ENCODE results near the gene DLK1. TPM values are rescaled to one million over a fixed set of nuclear protein-coding genes. Genes with fewer than 3 reads are reported as not detected.

The DLK1 gene
- polyA plus RNA-seq, 1 of the 3 experiments (the other 2 are of a cell fraction) = 1.7 TPM

GRCh38 chr14:100732766-100733100, 6.0 kb downstream of the DLK1 start (continued):
- no peak for TF ChIP-seq REST (IDR thresholded peaks at IDR 0.05; ENCODE audit: low read depth, low read length)
- no peak for TF ChIP-seq RXRA (IDR thresholded peaks at IDR 0.05; ENCODE audit: borderline replicate concordance, low read depth)
- TF ChIP-seq, protein P1, sequence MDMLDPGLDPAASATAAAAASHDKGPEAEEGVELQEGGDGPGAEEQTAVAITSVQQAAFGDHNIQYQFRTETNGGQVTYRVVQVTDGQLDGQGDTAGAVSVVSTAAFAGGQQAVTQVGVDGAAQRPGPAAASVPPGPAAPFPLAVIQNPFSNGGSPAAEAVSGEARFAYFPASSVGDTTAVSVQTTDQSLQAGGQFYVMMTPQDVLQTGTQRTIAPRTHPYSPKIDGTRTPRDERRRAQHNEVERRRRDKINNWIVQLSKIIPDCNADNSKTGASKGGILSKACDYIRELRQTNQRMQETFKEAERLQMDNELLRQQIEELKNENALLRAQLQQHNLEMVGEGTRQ (IDR thresholded peaks at IDR 0.05; ENCODE audit: borderline replicate concordance, low read depth, low read length) = no peak
- no peak for TF ChIP-seq MAX (IDR thresholded peaks at IDR 0.05; ENCODE audit: low read depth)
- no peak for TF ChIP-seq EP300 (IDR thresholded peaks at IDR 0.05; ENCODE audit: borderline replicate concordance in 1 of 2, low read depth in 1 of 2, low read length in 1 of 2)
- no peak for TF ChIP-seq IRF3 (IDR thresholded peaks at IDR 0.05; ENCODE audit: low read depth, low read length)
- no peak for TF ChIP-seq FOSL2 (IDR thresholded peaks at IDR 0.05; ENCODE audit: borderline replicate concordance, low read depth)
- no peak for TF ChIP-seq FOXJ3 (CRISPR knock-in tag; IDR thresholded peaks at IDR 0.05)
- TF ChIP-seq, protein P2, sequence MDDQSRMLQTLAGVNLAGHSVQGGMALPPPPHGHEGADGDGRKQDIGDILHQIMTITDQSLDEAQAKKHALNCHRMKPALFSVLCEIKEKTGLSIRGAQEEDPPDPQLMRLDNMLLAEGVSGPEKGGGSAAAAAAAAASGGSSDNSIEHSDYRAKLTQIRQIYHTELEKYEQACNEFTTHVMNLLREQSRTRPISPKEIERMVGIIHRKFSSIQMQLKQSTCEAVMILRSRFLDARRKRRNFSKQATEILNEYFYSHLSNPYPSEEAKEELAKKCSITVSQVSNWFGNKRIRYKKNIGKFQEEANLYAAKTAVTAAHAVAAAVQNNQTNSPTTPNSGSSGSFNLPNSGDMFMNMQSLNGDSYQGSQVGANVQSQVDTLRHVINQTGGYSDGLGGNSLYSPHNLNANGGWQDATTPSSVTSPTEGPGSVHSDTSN (IDR thresholded peaks at IDR 0.05) = no peak
- TF ChIP-seq GATA2 (CRISPR knock-in tag; IDR thresholded peaks at IDR 0.05) = no peak

DNA sequence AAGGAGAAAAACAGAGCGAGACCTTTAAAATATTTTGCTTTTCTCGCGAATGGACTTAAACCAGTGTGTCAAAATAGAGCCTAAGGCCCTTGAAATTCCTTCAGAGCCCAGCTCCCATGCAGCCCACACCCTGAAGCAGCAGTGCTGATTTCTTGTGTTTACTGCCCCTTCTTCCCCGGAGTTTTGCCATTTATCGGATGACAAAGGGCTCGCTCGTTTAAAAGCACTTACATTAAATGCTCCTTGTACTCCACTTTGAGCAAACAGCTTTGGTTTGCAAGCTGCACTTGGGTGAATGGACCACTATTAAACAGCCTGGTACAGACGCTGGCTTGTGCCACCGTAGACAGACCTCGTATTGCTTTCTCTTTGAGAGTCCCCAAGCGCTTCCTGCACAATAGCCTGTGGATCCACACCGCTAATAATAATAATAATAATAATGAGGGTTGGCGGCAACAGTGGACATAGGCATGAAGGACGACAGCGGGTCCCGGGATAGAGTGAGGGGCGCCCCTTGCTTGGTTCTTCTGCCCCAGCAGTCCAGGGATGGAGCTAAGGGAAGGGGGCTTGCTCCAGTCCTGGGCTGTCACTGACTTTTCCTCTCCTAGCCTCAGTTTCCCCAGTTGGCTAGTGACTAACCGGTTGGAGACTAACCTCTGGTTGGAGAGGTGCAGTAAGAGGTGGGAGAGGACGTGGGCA, 6.6 kb downstream of the DLK1 start:
- Histone ChIP-seq H3K9me2 (no peaks in the 10 kb centered on the region), H3K9ac (no peak overlapping the region), H3K4me2 (no peak overlapping the region), H3K9me3 (no peaks in the 10 kb centered on the region), H3K27me3 (ENCODE audit: insufficient read depth) (0 out of 2 replicates have a peak, but pooled peaks cover 10% of the 10 kb centered on the region), H3K4me1 (ENCODE audit: control insufficient read depth in 1 of 2, insufficient read depth in 2 of 2, low read depth in 1 of 2, low read length in 1 of 2) (peaks cover 0 to 69% of the 10 kb centered on the region in 2 experiments; a peak in 1 of 4 replicates), H3F3A (replicated peaks; ENCODE audit: insufficient read depth) (no peaks in the 10 kb centered on the region), H3K27ac (ENCODE audit: low read depth in 2 of 2, low read length in 1 of 2) (peak overlapping the region in 1 of 2 experiments; percentile 91; a peak in 1 of 4 replicates), H3K79me2 (ENCODE audit: insufficient read depth) (no peaks in the 10 kb centered on the region), H2AFZ (ENCODE audit: low read depth) (no peak overlapping the region), H4K20me1 (ENCODE audit: insufficient read depth) (no peaks in the 10 kb centered on the region), H3K4me3 (ENCODE audit: low read depth in 2 of 2, low read length in 1 of 2) (no peak overlapping the region), H3K36me3 (replicated peaks in 1 of 2; ENCODE audit: control insufficient read depth in 1 of 2, insufficient read depth in 2 of 2, low read length in 1 of 2) (no peaks in the 10 kb centered on the region)
- 79% methylated on average over 18 of the region's 19 CpGs for WGBS (ENCODE audit: low lambda C conversion rate)
- DNase-seq = peak; percentile 24
- POLR2A ChIA-PET = interaction anchor here (0.7 to 7.8 kb wide), 16 partner anchors 10 to 349 kb away, joined by 3 to 103 read pairs (median 6); no protein-coding TSS in a partner anchor
- CTCF ChIA-PET = interaction anchor here (0.9 to 2.3 kb wide), 6 partner anchors 9 to 349 kb away, joined by 3 to 11 read pairs (median 4); no protein-coding TSS in a partner anchor
- TF ChIP-seq POLR2AphosphoS5 (IDR thresholded peaks at IDR 0.05; ENCODE audit: low read depth, low read length) = no peak
- no peak for TF ChIP-seq MAX (IDR thresholded peaks at IDR 0.05; ENCODE audit: low read depth)
- no peak for TF ChIP-seq REST (IDR thresholded peaks at IDR 0.05; ENCODE audit: low read depth, low read length)
- TF ChIP-seq, protein P2 (IDR thresholded peaks at IDR 0.05) = no peak
- no peak for TF ChIP-seq EP300 (IDR thresholded peaks at IDR 0.05; ENCODE audit: borderline replicate concordance in 1 of 2, low read depth in 1 of 2, low read length in 1 of 2)
- no peak for TF ChIP-seq RXRA (IDR thresholded peaks at IDR 0.05; ENCODE audit: borderline replicate concordance, low read depth)
- TF ChIP-seq TAF1 (IDR thresholded peaks at IDR 0.05; ENCODE audit: borderline replicate concordance, low read depth, low read length) = no peak

Measured in SK-N-SH (cell line).